GM21717 (cell line): Measurements from ENCODE around the gene FRMD1.

ENCODE experiments used
- ATAC-seq: cut with Tn5 transposase; IDR thresholded peaks from one replicate; pipeline ENCODE4 v1.9.1; 2021; ENCODE audit warnings: mild to moderate bottlenecking, moderate library complexity; ENCODE audit not compliant: unreplicated experiment

FRMD1 gene

GRCh38 chr6:168013250-168013915, 65.6 kb downstream of the FRMD1 start:
- ATAC-seq: no peak

GRCh38 chr6:168012431-168013249, 66.4 kb downstream of the FRMD1 start:
- no peak for ATAC-seq

- ATAC-seq: no peak
Observed at GRCh38 chr6:168011291-168011690, 67.7 kb downstream of the FRMD1 start.

- ATAC-seq: no peak
Observed at GRCh38 chr6:168009331-168009730, 69.7 kb downstream of the FRMD1 start.

- no peak for ATAC-seq
Observed at GRCh38 chr6:168007592-168008338, 71.2 kb downstream of the FRMD1 start.

GRCh38 chr6:168005796-168006195, 73.2 kb downstream of the FRMD1 start:
- ATAC-seq: no peak

- no peak for ATAC-seq
Observed at GRCh38 chr6:168004945-168005344, 74.1 kb downstream of the FRMD1 start.

GRCh38 chr6:168004023-168004422, 75.0 kb downstream of the FRMD1 start:
- ATAC-seq: no peak
